ENCODE results near the gene USP19.

USP19 gene

GRCh38 chr3:49122022-49122421 is 1.4 kb upstream of the USP19 start:
- TF ChIP-seq, protein P1, sequence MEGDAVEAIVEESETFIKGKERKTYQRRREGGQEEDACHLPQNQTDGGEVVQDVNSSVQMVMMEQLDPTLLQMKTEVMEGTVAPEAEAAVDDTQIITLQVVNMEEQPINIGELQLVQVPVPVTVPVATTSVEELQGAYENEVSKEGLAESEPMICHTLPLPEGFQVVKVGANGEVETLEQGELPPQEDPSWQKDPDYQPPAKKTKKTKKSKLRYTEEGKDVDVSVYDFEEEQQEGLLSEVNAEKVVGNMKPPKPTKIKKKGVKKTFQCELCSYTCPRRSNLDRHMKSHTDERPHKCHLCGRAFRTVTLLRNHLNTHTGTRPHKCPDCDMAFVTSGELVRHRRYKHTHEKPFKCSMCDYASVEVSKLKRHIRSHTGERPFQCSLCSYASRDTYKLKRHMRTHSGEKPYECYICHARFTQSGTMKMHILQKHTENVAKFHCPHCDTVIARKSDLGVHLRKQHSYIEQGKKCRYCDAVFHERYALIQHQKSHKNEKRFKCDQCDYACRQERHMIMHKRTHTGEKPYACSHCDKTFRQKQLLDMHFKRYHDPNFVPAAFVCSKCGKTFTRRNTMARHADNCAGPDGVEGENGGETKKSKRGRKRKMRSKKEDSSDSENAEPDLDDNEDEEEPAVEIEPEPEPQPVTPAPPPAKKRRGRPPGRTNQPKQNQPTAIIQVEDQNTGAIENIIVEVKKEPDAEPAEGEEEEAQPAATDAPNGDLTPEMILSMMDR (IDR thresholded peaks at IDR 0.05) = no peak

DNA sequence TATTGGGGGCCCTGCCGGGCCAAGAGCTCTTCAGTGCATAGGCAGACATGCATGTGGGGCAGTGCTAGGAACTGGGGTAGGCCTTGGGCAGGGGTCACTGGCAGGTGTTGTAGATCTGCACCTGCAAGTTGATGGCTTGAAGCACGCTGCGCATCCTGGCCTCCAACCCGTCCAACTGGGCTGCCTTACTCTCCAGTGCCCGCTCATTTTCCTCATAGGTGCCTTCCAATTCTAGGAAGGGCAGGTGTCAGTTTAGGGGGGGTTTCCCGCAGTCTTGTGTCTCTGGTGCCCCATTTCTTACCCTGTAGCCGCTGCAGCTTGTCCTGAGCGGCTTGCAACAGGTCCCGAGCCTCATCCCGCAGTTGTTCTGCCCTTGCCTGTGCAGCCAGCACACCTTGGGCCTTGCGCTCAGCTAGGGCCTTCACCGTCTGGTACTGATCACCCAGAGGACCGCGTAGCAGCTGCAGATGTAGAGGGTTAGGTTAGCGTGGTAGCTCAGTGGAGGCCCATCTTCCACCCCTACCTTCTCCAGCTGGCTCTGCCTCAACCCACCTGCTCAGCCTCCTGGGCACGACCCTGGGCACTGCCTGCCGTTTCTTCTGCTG is 611 bp upstream of the USP19 start:
- TF ChIP-seq, protein P1 (IDR thresholded peaks at IDR 0.05) = no peak

DNA sequence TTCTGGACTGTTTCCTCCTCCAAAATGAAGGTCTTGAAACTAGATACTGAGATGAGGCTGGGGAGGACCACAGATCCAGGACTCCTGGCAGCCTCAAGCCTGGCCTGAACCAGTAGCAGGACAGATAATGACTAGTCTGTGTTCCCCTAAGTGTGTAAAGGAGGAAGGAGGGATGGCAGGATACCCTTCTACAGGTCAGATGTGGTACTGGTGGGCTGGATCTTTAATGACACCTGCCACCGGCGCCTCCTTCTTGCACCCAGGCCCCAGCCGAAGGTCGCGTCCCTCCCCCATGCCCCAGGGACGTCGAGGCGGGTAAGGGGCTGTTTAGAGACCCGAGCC is 556 bp downstream of the USP19 start:
- TF ChIP-seq, protein P1 (IDR thresholded peaks at IDR 0.05) = no peak

GRCh38 chr3:49119439-49119838 is 1.2 kb downstream of the USP19 start:
- TF ChIP-seq, protein P1 (IDR thresholded peaks at IDR 0.05) = no peak

GRCh38 chr3:49119036-49119435 is 1.6 kb downstream of the USP19 start:
- TF ChIP-seq, protein P1 (IDR thresholded peaks at IDR 0.05) = no peak

DNA sequence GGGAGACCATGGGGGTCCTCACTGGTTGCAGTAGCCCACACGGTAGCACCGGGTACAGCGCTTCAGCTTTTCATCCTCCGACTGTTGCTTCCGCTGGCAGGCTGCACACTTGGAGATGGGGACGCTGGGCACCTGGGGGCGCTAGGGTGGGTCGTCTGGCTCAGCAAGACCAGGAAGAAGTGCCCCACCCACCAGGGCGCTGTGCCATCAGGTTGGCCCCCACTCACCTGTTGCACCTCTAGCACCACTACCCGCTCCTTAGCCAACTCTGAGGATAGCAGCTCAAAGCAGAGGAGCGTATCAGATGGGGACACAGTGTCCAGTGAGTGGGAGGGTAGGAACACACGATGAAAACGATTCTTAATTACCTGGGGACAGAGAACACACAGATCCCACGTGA is 8.4 kb downstream of the USP19 start:
- TF ChIP-seq, protein P1 (IDR thresholded peaks at IDR 0.05) = no peak

DNA sequence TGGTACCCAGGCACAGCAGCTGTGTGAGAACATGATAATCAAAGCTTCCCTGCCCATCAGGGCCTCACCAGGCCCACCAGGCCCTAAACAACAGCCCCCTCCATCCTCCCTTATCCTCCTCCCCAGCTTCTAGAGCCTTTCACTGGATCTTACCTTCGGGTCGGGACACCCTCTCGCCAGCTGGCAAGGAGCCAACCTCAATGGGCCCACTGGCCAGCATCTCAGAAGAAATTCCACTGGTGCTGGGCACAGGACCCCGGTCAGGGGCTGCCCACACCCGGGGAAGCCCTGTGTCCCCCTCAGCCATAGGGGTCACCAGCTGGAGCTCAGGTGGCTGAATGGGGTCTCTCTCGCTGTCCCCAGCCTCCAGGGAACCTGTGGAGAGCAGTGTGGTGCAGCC is 9.3 kb downstream of the USP19 start:
- TF ChIP-seq, protein P1 (IDR thresholded peaks at IDR 0.05) = no peak

GRCh38 chr3:49110780-49111179 is 9.8 kb downstream of the USP19 start:
- TF ChIP-seq, protein P1 (IDR thresholded peaks at IDR 0.05) = no peak

Measured in LNCAP (cell line).